ENCODE measurements around the gene G6PC1. TPM values are rescaled to one million over a fixed set of nuclear protein-coding genes. Genes with fewer than 3 reads are reported as not detected.

The G6PC1 gene
- total and polyA plus RNA-seq, 2 experiments from 2014 or later = not detected

- Histone ChIP-seq H3K79me2 (replicated peaks; ENCODE audit: insufficient read depth) (no peaks in the 10 kb centered on the region), H3K4me3 (no peak overlapping the region), H2AFZ (no peak overlapping the region), H3K27ac (ENCODE audit: low read depth) (no peak overlapping the region), H3K27me3 (ENCODE audit: insufficient read depth) (no peaks in the 10 kb centered on the region), H3K4me2 (no peak overlapping the region), H3K9me2 (ENCODE audit: insufficient read depth) (no peaks in the 10 kb centered on the region), H4K20me1 (replicated peaks; ENCODE audit: insufficient read depth) (no peaks in the 10 kb centered on the region), H3K4me1 (ENCODE audit: insufficient read depth) (no peaks in the 10 kb centered on the region), H3K36me3 (ENCODE audit: insufficient read depth) (no peaks in the 10 kb centered on the region), H3F3A (replicated peaks; ENCODE audit: low read depth) (no peaks in the 10 kb centered on the region)
- ATAC-seq = no peak
- Mint-ChIP-seq H3K27me3 (ENCODE audit: insufficient read depth, low read depth, poor library complexity) (peaks cover 4% of the 10 kb centered on the region), H3K9me3 (no peaks in the 10 kb centered on the region; the same call in 1 of the 3 replicates), H3K27ac (no peak overlapping the region), H3K36me3 (ENCODE audit: low read depth) (no peaks in the 10 kb centered on the region; the same call in 1 of the 3 replicates), H3K4me3 (no peak overlapping the region), H3K4me1 (peaks cover 2% of the 10 kb centered on the region; the same call in 1 of the 3 replicates)
- TF ChIP-seq REST (IDR thresholded peaks at IDR 0.05; ENCODE audit: unreplicated experiment) = no peak
- TF ChIP-seq EZH2phosphoT487 (IDR thresholded peaks at IDR 0.05; ENCODE audit: unreplicated experiment) = no peak
- no peak for TF ChIP-seq CTCF (conservative IDR thresholded peaks at IDR 0.05; ENCODE audit: low read depth in 2 of 2)
- TF ChIP-seq ZNF114 (CRISPR knock-in tag; IDR thresholded peaks at IDR 0.05) = no peak
- TF ChIP-seq JUNB (IDR thresholded peaks at IDR 0.05; ENCODE audit: unreplicated experiment) = no peak
- no peak for TF ChIP-seq STAT1 (IDR thresholded peaks at IDR 0.05; ENCODE audit: unreplicated experiment)
- no peak for TF ChIP-seq ETS1 (IDR thresholded peaks at IDR 0.05)
- no peak for TF ChIP-seq CREB1 (CRISPR knock-in tag; IDR thresholded peaks at IDR 0.05; ENCODE audit: low read depth)
- TF ChIP-seq EZH2 (IDR thresholded peaks at IDR 0.05; ENCODE audit: low read depth, unreplicated experiment) = no peak
- no peak for TF ChIP-seq ZNF331 (CRISPR knock-in tag; IDR thresholded peaks at IDR 0.05; ENCODE audit: low read depth)
- TF ChIP-seq POLR2AphosphoS5 (IDR thresholded peaks at IDR 0.05; ENCODE audit: low read depth) = no peak
- no peak for TF ChIP-seq ZNF462 (CRISPR knock-in tag; IDR thresholded peaks at IDR 0.05)
- no peak for DNase-seq (ENCODE audit: low spot score)
Measured at GRCh38 chr17:42855048-42855596, 45.5 kb upstream of the G6PC1 start.
